GM21423 (cell line): ENCODE measurements around the gene TRIM73.
"Not testable (repeated sequence)": the region's sequence is repeated elsewhere in the genome, so short reads cannot be mapped to it uniquely, and the experiment has no call there.

ENCODE experiments used
- ATAC-seq: cut with Tn5 transposase; IDR thresholded peaks from one replicate; pipeline ENCODE4 v1.9.1; 2021; ENCODE audit warnings: mild to moderate bottlenecking, moderate library complexity; ENCODE audit not compliant: unreplicated experiment

The TRIM73 gene

DNA sequence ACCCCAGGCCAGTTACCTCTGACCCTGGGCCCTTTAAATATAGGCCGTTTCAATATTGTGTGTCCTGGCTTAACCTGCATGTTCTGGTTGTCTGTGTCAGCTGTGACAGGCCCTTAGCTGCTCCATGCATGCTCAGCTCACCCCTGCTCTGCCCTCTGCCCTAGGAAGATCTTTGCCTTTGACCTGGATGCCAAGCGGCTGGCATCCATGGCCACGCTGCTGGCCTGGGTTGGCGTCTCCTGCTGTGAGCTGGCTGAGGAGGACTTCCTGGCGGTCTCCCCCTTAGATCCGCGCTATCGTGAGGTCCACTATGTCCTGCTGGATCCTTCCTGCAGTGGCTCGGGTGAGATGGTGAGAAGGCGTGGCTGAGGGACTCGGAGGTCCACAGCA is 20.0 kb downstream of the TRIM73 start:
- ATAC-seq, result not testable (repeated sequence)

DNA sequence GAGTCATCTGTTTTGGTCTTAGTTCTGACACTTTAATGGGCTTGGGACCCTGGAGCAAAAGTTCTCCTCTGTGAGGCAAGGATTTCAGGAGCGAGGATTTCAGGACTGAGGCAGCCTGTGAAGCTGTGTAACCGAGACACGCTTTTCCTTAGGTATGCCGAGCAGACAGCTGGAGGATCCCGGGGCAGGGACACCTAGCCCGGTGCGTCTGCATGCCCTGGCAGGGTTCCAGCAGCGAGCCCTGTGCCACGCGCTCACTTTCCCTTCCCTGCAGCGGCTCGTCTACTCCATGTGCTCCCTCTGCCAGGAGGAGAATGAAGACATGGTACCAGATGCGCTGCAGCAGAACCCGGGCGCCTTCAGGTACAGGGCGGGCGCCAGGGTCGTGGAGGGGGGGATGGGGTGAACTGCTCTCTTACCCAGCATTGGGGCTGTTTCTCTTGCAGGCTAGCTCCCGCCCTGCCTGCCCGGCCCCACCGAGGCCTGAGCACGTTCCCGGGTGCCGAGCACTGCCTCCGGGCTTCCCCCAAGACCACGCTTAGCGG is 20.5 kb downstream of the TRIM73 start:
- ATAC-seq, result not testable (repeated sequence)

DNA sequence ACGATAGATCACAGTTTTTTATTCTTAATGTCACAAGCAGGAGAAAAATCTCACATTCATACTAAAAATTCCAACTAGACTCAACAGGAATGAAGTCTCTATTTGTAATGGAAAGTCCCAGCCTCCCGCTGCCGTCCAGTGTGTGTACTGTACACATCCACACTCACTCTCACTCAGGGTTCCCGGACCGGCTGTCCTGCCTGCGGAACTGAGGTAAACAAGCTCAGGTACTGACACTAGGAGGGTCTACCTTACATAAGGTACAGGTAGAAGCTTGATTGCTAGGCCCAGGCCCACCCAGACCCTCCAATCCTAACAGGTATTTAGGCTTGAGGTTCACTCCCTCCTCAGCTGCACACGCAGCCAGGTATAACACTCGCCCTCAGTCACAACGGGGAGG is 21.4 kb downstream of the TRIM73 start:
- not testable (repeated sequence) for ATAC-seq

DNA sequence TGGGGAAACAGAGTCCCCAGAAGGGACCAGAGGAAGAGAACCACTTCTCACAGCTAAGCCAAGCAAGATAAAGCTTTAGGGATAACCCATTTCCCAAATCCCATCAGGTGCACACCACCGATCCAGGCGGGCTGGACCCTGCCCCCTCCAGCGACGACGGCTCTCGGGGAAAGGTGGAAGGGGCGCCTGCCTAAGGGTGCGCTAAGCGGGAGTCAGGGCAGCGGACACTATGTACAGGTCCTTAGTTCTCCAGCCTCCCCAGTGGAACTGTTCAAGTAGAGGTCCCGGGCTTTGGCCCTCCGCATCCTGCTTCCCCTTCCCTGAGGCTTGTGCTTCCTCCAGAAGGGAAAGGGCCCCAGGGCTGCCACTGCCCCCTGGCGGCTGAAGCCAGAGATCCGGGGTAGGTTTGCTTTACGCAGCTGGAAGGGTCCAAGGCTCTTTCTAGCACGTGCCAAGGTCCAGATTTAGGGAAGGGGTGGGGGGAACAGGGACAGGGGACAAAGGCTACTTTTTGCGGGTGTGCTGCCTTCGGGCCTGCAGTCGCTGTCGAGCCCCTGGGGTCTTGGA is 22.9 kb downstream of the TRIM73 start:
- ATAC-seq, result not testable (repeated sequence)

DNA sequence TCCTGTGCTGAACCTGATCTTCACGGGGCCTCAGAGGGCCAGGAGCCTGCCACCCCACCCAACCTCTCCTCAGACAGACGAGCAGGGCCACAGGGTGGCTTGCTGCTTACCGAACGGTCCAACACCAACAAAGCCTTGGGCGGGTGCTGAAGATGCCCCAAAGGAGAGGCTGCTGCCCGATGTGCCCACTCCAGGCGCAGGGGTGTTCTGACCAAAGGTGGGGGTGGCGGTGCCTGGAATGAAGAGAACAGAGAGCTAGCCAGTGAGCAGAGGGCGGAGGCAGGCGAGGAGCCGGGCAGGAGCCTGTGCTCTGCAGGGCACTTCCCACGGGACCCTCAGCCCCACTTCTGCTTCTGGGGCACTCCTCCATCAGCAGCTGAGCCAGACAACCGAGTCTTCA is 23.8 kb downstream of the TRIM73 start:
- ATAC-seq, result not testable (repeated sequence)

DNA sequence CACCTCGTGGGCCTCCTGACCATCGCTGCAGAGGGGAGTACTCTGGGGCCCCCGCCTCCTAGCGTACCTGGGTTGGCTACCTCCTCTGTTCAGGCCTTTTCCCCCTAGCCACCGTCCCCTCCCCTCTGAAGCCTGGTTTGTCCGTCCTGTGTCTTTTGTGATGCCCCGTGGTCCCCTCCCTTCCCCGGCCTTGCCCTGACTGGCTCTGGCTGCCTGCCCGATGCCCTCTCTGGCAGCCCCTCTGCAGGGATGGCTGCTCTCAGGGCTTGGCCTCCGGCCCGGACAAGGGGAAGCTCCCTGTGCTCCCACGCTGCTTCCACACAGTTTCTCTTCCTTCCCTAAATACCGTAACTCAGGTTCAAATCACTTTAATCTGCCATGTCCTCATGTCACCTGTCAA is 24.3 kb downstream of the TRIM73 start:
- ATAC-seq, result not testable (repeated sequence)

DNA sequence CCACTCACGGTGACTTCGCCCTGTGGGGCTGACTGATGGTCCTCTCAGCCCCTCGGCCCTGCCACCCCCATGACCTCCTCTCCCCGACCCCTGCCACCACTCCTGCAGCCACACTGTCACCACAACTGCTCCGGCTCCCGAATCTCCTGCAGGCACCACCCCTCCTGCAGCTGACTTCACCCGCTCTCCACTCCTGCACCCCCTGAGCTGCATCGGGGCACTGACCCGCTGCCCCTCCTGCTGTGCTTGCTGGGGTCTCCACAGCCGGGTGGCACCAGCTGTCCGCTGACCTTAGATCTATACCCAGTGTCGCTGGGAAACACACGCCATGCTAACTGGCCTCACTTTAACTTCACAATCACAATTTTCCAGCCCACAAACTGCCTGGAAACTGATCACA is 24.7 kb downstream of the TRIM73 start:
- ATAC-seq, result not testable (repeated sequence)

DNA sequence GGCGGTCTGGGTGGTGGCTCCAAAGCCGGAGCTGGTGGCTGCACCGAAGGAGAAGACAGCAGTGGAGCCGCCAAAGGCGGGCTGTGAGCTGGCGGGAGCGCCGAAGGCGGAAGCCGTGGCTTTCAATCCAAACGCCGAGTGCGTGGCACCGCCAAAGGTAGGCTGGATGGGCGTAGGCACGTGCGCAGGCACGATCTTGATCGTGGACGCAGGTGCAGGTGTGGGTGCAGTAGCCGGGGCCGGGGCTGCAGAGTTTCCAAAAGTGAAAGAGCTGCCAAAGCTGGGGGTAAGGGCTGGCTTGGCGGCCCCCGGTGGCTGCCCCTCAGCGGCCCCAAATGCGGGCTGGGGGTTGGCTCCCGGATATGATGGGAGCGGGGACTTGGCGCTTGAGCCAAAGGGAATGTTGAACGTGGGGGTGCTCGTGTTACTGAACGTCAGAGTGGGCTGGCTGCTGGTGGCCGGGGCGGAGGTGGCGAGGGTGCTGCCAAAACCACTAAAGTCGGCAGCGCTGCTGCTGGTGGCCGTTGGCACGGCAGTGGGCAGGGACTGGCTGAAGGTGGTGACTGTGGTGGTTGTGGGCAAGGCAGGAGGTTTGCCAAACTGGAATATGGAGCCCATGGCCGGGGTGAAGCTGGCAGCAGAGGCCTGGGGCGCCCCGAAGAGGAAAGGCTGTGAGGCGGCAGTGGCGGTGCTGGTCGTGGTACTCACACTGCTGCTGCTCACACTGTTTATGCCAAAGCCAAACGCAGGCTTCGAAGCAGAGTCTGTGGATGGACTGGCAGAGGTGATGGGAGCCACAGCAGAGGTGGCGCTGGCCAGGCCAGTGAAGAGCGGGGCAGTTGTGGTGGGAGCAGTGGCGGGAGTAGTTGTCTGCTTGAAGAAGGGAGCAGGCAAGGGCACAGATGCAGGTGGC is 26.6 kb downstream of the TRIM73 start:
- not testable (repeated sequence) for ATAC-seq

DNA sequence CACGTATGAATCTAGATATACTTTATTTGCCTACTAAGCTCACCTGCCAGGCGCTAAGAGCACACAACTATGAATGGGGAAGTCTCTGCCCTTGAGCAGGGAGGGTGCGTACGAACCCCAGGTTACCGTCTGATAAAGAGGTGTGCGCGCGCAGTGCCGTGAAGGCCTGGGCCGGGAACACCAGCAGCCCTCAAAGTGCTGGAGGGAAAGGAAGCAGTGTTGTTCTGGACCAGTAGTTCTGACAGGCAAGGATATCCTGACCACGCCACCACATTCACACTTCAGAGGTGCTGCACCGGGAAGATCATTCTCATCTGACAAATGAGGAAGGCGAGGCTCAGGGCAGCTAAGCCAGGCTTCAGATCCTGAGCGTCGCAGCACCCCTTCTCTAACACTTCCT is 28.1 kb downstream of the TRIM73 start:
- not testable (repeated sequence) for ATAC-seq

DNA sequence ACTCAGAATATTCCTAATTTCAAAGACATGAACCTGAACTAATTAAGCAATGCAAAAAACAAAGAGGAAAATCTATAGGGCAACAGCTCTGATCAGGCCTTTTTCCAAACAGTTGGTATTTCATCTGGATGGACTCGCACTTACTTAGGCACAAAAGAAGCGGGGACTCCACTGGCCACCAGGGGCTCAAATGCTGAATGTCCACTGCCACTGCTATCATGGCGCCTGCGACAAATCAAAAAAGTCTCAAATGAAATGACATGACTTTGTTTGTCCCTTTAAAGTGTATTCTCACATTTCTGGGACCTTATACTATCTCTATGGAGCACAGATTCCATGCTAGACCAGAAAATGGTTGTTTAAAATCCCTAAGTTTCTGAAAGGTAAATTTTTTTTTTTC is 43.6 kb downstream of the TRIM73 start:
- not testable (repeated sequence) for ATAC-seq

DNA sequence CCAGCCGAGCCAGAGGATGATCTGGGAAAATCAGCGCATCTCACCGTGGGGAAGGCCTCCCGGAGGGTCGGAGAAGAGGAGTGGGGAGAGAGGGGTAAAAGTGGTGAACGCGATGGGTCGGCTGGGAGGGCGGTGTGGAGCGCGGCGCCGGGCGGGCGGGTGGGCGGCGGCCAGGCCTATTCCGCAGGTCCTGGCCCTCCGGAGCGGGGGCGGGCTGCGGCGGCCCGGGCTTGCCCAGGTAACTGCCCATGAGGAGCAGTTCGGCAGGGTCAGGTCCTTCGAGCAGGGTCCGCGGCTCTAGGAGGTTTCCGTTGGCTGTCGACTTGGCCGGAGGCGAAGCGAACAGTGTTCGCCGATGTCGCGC is 46.7 kb downstream of the TRIM73 start:
- ATAC-seq, result peak; percentile 29

DNA sequence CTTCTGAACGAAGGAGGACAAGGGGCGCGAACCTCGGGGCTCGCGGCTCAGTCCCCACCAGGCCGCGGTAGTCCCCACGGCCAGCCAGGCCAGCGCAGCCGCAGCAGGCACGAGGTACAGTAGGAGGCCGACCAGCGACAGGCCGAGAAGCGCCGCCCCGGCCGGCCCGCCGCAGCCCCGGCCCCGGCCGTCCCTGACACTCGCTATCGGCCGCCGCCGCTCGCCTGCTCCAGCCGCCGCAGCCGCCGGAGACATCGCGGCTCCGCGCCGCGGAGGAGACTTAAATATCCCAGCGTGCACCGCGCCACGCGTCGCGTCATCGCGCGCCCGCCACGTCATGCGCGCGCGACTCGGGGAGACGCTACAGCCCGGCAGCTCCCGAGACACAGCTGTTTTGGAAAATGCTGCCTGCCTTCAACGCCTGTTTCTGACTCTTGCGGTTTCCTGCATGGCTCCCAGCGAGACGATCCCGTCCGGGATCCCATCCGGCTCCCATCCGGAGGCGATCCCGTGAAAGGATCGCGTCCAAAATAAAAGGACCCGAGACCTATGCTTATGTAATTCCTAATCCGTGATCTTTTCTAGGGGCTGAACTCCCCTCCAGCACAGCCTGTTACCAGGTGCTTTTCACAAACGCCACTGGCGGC is 47.2 kb downstream of the TRIM73 start:
- ATAC-seq, result peak; percentile 78

DNA sequence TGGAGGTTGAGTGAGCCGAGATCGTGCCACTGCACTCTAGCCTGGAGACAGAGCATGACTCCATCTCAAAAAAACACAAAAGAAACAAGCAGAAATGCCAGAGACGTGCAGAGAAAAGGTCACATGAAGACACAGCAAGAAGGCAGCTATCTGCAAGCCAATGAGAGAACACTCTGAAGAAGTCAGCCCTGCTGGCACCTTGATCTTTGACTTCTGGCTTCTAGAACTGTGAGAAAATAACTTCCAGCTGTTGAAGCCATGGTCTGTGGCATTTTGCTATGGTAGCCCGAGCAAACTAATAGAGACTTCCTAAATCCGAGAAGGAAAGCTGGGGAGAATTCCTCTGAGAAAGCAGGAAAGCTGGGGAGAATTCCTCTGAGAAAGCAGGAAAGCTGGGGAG is 54.5 kb downstream of the TRIM73 start:
- not testable (repeated sequence) for ATAC-seq

DNA sequence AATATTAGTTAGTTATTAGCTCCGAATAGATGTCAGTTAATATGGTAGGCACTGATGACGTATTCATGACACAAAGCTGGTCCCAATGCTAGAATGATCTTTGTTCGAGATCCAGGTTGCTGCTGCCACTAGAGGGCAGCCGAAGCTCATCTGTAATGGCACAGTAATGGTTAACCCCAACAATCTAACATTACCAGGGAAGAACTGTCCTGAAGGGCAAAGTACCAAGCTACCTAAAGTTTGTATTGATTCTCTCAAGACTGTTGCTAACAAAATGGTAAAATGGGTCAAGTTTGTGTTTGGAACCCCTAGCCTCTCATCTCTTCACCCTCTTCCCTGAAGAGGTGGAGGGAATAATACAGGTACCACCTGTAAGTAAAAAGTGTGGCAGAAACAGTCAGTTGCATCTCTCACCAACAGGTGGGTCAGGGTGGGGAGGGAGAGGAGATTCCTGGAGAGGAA is 57.1 kb downstream of the TRIM73 start:
- ATAC-seq, result peak; percentile 69
